Smooth muscle cell (in vitro differentiated cells): Measurements from ENCODE around the gene IFNA6. TPM values are rescaled to one million over a fixed set of nuclear protein-coding genes. Genes with fewer than 3 reads are reported as not detected.

Source experiments
- DNase-seq: peaks from one replicate; lab custom pipeline; 2025; ENCODE audit not compliant: unreplicated experiment; lab: John Stamatoyannopoulos, UW
- H2AFZ ChIP-seq: fragments of 200-600 bp; sonication (generic); 2 replicates; pipeline ENCODE4 v1.6.0; 2016; ENCODE audit warnings: antibody characterized with exemption, low read depth, mild to moderate bottlenecking
- H3F3A ChIP-seq: fragments of 200-600 bp; sonication (generic); 2 replicates; pipeline ENCODE4 v1.6.0; 2017; ENCODE audit warnings: antibody characterized with exemption, low read depth
- H3K27ac ChIP-seq: fragments of 200-600 bp; sonication (generic); 2 replicates; pipeline ENCODE4 v1.5.1; 2016; ENCODE audit warnings: low read depth, mild to moderate bottlenecking
- H3K27me3 ChIP-seq: fragments of 200-600 bp; sonication (generic); 2 replicates; pipeline ENCODE4 v1.6.1; 2016; ENCODE audit warnings: low read depth, mild to moderate bottlenecking
- H3K36me3 ChIP-seq: fragments of 200-600 bp; sonication (generic); 2 replicates; pipeline ENCODE4 v1.5.1; 2016; ENCODE audit warnings: low read depth
- H3K4me1 ChIP-seq: fragments of 200-600 bp; sonication (generic); 2 replicates; pipeline ENCODE4 v1.5.1; 2016; ENCODE audit warnings: low read depth
- H3K4me2 ChIP-seq: fragments of 200-600 bp; sonication (generic); 2 replicates; pipeline ENCODE4 v1.6.0; 2016; ENCODE audit warnings: mild to moderate bottlenecking
- H3K4me3 ChIP-seq: fragments of 200-600 bp; sonication (generic); 2 replicates; pipeline ENCODE4 v1.5.1; 2016; ENCODE audit warnings: mild to moderate bottlenecking
- H3K79me2 ChIP-seq: fragments of 200-600 bp; sonication (generic); 2 replicates; pipeline ENCODE4 v1.6.0; 2016; ENCODE audit warnings: low read depth, mild to moderate bottlenecking
- H3K9ac ChIP-seq: fragments of 200-600 bp; sonication (generic); 2 replicates; pipeline ENCODE4 v1.6.0; 2016; ENCODE audit warnings: low read depth
- H3K9me3 ChIP-seq: fragments of 200-600 bp; sonication (generic); replicated peaks from 2 replicates; pipeline ENCODE4 v1.5.1; 2016; ENCODE audit warnings: low read depth
- H4K20me1 ChIP-seq: fragments of 200-600 bp; sonication (generic); 2 replicates; pipeline ENCODE4 v1.6.0; 2016; ENCODE audit warnings: low read depth
- CTCF ChIP-seq: fragments of 200-600 bp; sonication (generic); IDR thresholded peaks from 2 replicates; pipeline ENCODE4 v1.5.1; 2017; ENCODE audit warnings: borderline replicate concordance, mild to moderate bottlenecking, antibody characterized with exemption; ENCODE audit not compliant: insufficient read depth, poor library complexity, severe bottlenecking
- WGBS: methylation state at CpG from one replicate; pipeline ENCODE4 v1.1.7; 2016; ENCODE audit warnings: low lambda C conversion rate; 5-methylcytosine and 5-hydroxymethylcytosine counted together
- polyA plus RNA-seq: library from polyadenylated mRNA; unstranded; fragments of >200 nt; fragmentation: Nextera tagmentation; extraction: Ambion mirVana; gene quantifications from 2 replicates; pipeline ENCODE4 v1.2.1, GENCODE V29; 2016
- total RNA-seq: library from RNA; depleted of rRNA; stranded (reverse); fragments of >200 nt; gene quantifications from 2 replicates; pipeline ENCODE4 v1.2.3, GENCODE V29; 2014

IFNA6 gene
- total and polyA plus RNA-seq, 2 experiments from 2014 or later = not detected

- Histone ChIP-seq H3K27me3 (no peaks in the 10 kb centered on the region), H3K9ac (no peak overlapping the region), H3K4me1 (peaks cover 38% of the 10 kb centered on the region), H3K4me2 (peak overlapping the region; percentile 90), H4K20me1 (peaks cover 73% of the 10 kb centered on the region), H3K36me3 (no peaks in the 10 kb centered on the region), H3F3A (peaks cover 7% of the 10 kb centered on the region), H2AFZ (no peak overlapping the region), H3K79me2 (peaks cover 86% of the 10 kb centered on the region), H3K9me3 (no peaks in the 10 kb centered on the region), H3K4me3 (peak overlapping the region; percentile 24), H3K27ac (no peak overlapping the region)
- WGBS = 74% methylated on average over 5 of the region's 5 CpGs
- no peak for TF ChIP-seq CTCF
- DNase-seq = no peak
Measured at GRCh38 chr9:21331676-21332402, 18.8 kb downstream of the IFNA6 start.

GRCh38 chr9:21326526-21327139 is 24.1 kb downstream of the IFNA6 start:
- H3K36me3 ChIP-seq = no peaks in the 10 kb centered on the region
- H3K4me2 ChIP-seq = no peak overlapping the region
- peak; percentile 64 for TF ChIP-seq CTCF
- H4K20me1 ChIP-seq = peaks cover 85% of the 10 kb centered on the region
- no peak for DNase-seq
- no peak overlapping the region for H2AFZ ChIP-seq
- H3K9ac ChIP-seq = no peak overlapping the region
- peaks cover 7% of the 10 kb centered on the region for H3K4me1 ChIP-seq
- H3K4me3 ChIP-seq = no peak overlapping the region
- peaks cover 56% of the 10 kb centered on the region for H3K79me2 ChIP-seq
- H3F3A ChIP-seq = peaks cover 7% of the 10 kb centered on the region
- no peaks in the 10 kb centered on the region for H3K27me3 ChIP-seq
- H3K27ac ChIP-seq = no peak overlapping the region
- WGBS = 50% methylated on average over 2 of the region's 2 CpGs
- no peaks in the 10 kb centered on the region for H3K9me3 ChIP-seq

- peaks cover 30% of the 10 kb centered on the region for H3K79me2 ChIP-seq
- H3K4me3 ChIP-seq = no peak overlapping the region
- WGBS = 91% methylated on average over 4 of the region's 4 CpGs
- no peaks in the 10 kb centered on the region for H3K27me3 ChIP-seq
- no peak for DNase-seq
- H3K9ac ChIP-seq = no peak overlapping the region
- H3K4me2 ChIP-seq = no peak overlapping the region
- H3K4me1 ChIP-seq = no peaks in the 10 kb centered on the region
- no peak overlapping the region for H3K27ac ChIP-seq
- H4K20me1 ChIP-seq = peaks cover 59% of the 10 kb centered on the region
- TF ChIP-seq CTCF = no peak
- peaks cover 7% of the 10 kb centered on the region for H3F3A ChIP-seq
- H2AFZ ChIP-seq = no peak overlapping the region
- H3K9me3 ChIP-seq = no peaks in the 10 kb centered on the region
- H3K36me3 ChIP-seq = no peaks in the 10 kb centered on the region
Measured at GRCh38 chr9:21324047-21324446, 26.6 kb downstream of the IFNA6 start.
